ENCODE results near the gene DYNC2H1. TPM values are rescaled to one million over a fixed set of nuclear protein-coding genes. Genes with fewer than 3 reads are reported as not detected.

Gene DYNC2H1
- total RNA-seq, 2 donors from 2014 or later = 7.3 to 20.0 TPM

DNA sequence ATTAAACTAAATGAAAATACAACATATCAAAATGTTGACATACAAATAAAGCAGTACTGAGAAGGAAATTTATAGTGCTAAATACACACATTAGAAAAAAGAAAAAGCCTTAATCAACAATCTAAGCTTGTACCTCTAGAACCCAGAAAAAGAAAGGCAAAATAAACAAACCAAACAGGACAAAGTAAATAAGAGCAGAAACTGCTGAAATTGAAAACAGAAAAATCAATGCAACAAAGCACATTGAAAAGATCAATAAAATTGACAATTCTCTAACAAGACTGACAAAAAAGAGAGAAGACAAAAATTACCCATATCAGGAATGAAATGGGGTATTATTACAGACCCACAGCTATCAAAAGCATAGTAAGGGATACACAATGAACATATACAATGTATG, 38.2 kb upstream of the DYNC2H1 start:
- no peak for DNase-seq (ENCODE audit: low spot score)

DNA sequence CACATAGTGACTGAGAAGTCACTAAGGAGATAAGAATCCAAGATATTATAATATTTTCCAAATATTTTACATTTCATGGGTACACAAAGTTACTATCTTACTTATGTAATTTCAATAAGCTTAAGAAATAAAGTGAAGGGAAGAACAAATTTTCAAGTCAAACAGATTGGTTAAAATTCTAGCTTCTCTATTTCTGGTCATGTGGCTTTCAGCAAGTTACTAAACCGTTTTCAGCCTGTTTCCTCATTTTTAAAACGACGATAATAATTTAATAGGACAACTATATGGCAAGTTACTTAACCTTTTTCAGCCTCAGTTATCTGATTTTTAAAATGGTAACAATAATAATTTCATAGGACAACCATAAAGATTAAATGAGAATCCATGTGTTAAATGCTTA, 32.9 kb upstream of the DYNC2H1 start:
- TF ChIP-seq, protein P1, sequence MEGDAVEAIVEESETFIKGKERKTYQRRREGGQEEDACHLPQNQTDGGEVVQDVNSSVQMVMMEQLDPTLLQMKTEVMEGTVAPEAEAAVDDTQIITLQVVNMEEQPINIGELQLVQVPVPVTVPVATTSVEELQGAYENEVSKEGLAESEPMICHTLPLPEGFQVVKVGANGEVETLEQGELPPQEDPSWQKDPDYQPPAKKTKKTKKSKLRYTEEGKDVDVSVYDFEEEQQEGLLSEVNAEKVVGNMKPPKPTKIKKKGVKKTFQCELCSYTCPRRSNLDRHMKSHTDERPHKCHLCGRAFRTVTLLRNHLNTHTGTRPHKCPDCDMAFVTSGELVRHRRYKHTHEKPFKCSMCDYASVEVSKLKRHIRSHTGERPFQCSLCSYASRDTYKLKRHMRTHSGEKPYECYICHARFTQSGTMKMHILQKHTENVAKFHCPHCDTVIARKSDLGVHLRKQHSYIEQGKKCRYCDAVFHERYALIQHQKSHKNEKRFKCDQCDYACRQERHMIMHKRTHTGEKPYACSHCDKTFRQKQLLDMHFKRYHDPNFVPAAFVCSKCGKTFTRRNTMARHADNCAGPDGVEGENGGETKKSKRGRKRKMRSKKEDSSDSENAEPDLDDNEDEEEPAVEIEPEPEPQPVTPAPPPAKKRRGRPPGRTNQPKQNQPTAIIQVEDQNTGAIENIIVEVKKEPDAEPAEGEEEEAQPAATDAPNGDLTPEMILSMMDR (IDR thresholded peaks at IDR 0.05) = no peak
- Histone ChIP-seq H3K9me3 (no peaks in the 10 kb centered on the region), H3K4me1 (ENCODE audit: control insufficient read depth in 1 of 2, low read depth in 2 of 2) (no peaks in the 10 kb centered on the region), H3K4me3 (no peak overlapping the region), H3K36me3 (peaks cover 6% of the 10 kb centered on the region), H3K27ac (no peak overlapping the region), H3K27me3 (replicated peaks; ENCODE audit: insufficient read depth) (no peaks in the 10 kb centered on the region)
- no peak for ATAC-seq (ENCODE audit: insufficient number of reproducible peaks, low FRiP score, low read depth)
- no peak for DNase-seq (ENCODE audit: low spot score)

More for the DNA sequence above, 38.2 kb upstream of the DYNC2H1 start:
- no peaks in the 10 kb centered on the region for H3K27me3 ChIP-seq (replicated peaks; ENCODE audit: insufficient read depth)
- no peak overlapping the region for H3K4me3 ChIP-seq
- TF ChIP-seq, protein P1 (IDR thresholded peaks at IDR 0.05) = no peak
- no peaks in the 10 kb centered on the region for H3K9me3 ChIP-seq
- H3K4me1 ChIP-seq (ENCODE audit: control insufficient read depth in 1 of 2, low read depth in 2 of 2) = no peaks in the 10 kb centered on the region
- no peaks in the 10 kb centered on the region for H3K36me3 ChIP-seq
- no peak overlapping the region for H3K27ac ChIP-seq
- no peak for ATAC-seq (ENCODE audit: insufficient number of reproducible peaks, low FRiP score, low read depth)

DNA sequence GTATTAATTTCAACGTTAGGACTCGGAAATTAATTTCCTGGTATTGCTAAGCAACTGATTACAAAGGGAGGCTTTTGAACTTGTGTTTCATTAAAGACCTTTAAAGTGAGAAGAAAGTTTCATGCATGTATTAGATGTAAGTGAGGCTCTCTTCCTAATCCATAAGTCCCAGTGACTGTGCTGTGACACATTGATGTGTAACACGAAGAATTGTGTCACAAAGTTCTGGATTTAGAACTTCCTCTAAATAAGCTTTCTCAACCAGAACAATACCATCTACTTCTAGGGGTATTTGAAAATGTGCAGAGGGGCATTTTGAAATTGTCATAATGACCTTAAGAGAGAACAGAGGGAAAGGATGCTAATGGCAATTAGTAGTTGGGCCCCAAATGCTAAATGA, 31.7 kb upstream of the DYNC2H1 start:
- no peaks in the 10 kb centered on the region for H3K4me1 ChIP-seq (ENCODE audit: control insufficient read depth in 1 of 2, low read depth in 2 of 2)
- H3K9me3 ChIP-seq = no peaks in the 10 kb centered on the region
- no peak for DNase-seq (ENCODE audit: low spot score)
- no peak overlapping the region for H3K4me3 ChIP-seq
- H3K36me3 ChIP-seq = peaks cover 6% of the 10 kb centered on the region
- no peak overlapping the region for H3K27ac ChIP-seq
- no peak for ATAC-seq (ENCODE audit: insufficient number of reproducible peaks, low FRiP score, low read depth)
- no peaks in the 10 kb centered on the region for H3K27me3 ChIP-seq (replicated peaks; ENCODE audit: insufficient read depth)
- TF ChIP-seq, protein P1 (IDR thresholded peaks at IDR 0.05) = no peak

DNA sequence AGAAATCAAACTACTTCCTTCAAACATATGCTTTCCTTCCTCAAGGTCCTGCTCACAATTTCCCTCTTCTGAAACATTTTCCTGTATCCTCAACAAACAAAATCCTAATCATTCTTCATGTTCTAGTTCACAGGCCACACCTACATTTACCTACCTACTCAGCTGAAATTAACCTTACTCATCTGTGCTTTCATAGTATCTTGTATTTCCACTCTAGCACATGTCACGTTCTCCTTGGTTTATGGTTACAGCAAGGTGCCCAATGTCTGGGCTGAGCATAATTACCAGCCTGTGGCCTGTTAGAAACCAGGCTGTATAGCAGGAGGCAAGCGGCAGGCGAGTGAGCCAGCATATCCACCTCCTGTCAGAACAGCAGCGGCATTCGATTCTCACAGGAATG, 30.5 kb upstream of the DYNC2H1 start:
- no peak for DNase-seq (ENCODE audit: low spot score)
- Histone ChIP-seq H3K4me3 (no peak overlapping the region), H3K27ac (no peak overlapping the region), H3K9me3 (no peaks in the 10 kb centered on the region), H3K4me1 (ENCODE audit: control insufficient read depth in 1 of 2, low read depth in 2 of 2) (no peaks in the 10 kb centered on the region), H3K27me3 (replicated peaks; ENCODE audit: insufficient read depth) (no peaks in the 10 kb centered on the region), H3K36me3 (peaks cover 6% of the 10 kb centered on the region)
- TF ChIP-seq, protein P1 (IDR thresholded peaks at IDR 0.05) = no peak
- ATAC-seq (ENCODE audit: insufficient number of reproducible peaks, low FRiP score, low read depth) = no peak

DNA sequence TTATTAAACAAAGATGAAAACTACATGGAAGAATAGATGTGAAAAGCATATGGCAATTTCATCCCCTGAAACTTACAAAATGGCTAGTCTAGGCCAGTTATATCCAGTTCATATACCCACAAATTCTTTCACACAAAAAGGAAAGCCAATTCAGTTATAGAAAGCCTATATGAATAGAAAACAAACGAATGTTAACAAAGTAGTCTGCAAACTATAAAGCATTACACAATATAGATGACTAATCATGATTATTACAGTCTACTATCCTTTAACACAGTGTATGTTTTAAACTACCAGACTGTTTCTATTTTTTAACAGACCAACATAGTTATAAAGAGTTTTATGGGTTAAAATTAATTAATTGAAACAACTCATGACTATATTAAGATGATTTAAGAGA, 29.4 kb upstream of the DYNC2H1 start:
- no peaks in the 10 kb centered on the region for H3K9me3 ChIP-seq
- peaks cover 6% of the 10 kb centered on the region for H3K36me3 ChIP-seq
- no peak overlapping the region for H3K27ac ChIP-seq
- no peaks in the 10 kb centered on the region for H3K27me3 ChIP-seq (replicated peaks; ENCODE audit: insufficient read depth)
- H3K4me1 ChIP-seq (ENCODE audit: control insufficient read depth in 1 of 2, low read depth in 2 of 2) = no peaks in the 10 kb centered on the region
- ATAC-seq (ENCODE audit: insufficient number of reproducible peaks, low FRiP score, low read depth) = no peak
- DNase-seq (ENCODE audit: low spot score) = no peak
- H3K4me3 ChIP-seq = no peak overlapping the region
- TF ChIP-seq, protein P1 (IDR thresholded peaks at IDR 0.05) = no peak
